SHP77 (cell line): Measurements from ENCODE around the gene ILF3.
A peak's percentile ranks its signal among the peaks of the same experiment; 100 is the strongest.
"Not testable (repeated sequence)": the region's sequence is repeated elsewhere in the genome, so short reads cannot be mapped to it uniquely, and the experiment has no call there.

Experiments
- DNase-seq, 2 experiments: peaks; one replicate each; lab custom pipeline; 2025; lab: John Stamatoyannopoulos, UW

The ILF3 gene

GRCh38 chr19:10675214-10675613 is 21.1 kb downstream of the ILF3 start:
- not testable (repeated sequence) for DNase-seq

- DNase-seq, result no peak
Measured at GRCh38 chr19:10677751-10678150, 23.6 kb downstream of the ILF3 start.

- DNase-seq, result no peak
Measured at GRCh38 chr19:10678813-10679212, 24.7 kb downstream of the ILF3 start.

- DNase-seq, result no peak
Measured at GRCh38 chr19:10679743-10680142, 25.6 kb downstream of the ILF3 start.

GRCh38 chr19:10680545-10681135 is 26.5 kb downstream of the ILF3 start:
- no peak for DNase-seq

- no peak for DNase-seq
Measured at GRCh38 chr19:10681658-10682057, 27.5 kb downstream of the ILF3 start.

- no peak for DNase-seq
Measured at GRCh38 chr19:10682397-10683063, 28.4 kb downstream of the ILF3 start.

GRCh38 chr19:10683064-10683426 is 28.9 kb downstream of the ILF3 start:
- DNase-seq, result no peak

- no peak for DNase-seq
Measured at GRCh38 chr19:10683582-10683981, 29.4 kb downstream of the ILF3 start.

- DNase-seq, result no peak
Measured at GRCh38 chr19:10685210-10685609, 31.1 kb downstream of the ILF3 start.

- DNase-seq, result no peak
Measured at GRCh38 chr19:10686193-10686592, 32.0 kb downstream of the ILF3 start.

- no peak for DNase-seq
Measured at GRCh38 chr19:10686661-10687517, 32.7 kb downstream of the ILF3 start.

GRCh38 chr19:10687518-10688288 is 33.6 kb downstream of the ILF3 start:
- no peak for DNase-seq

- no peak for DNase-seq
Measured at GRCh38 chr19:10688545-10689280, 34.6 kb downstream of the ILF3 start.

- DNase-seq, result no peak
Measured at GRCh38 chr19:10690341-10690781, 36.2 kb downstream of the ILF3 start.

- DNase-seq, result no peak
Measured at GRCh38 chr19:10691178-10691881, 37.2 kb downstream of the ILF3 start.

GRCh38 chr19:10691883-10692282 is 37.7 kb downstream of the ILF3 start:
- DNase-seq, result no peak

GRCh38 chr19:10692673-10693264 is 38.6 kb downstream of the ILF3 start:
- no peak for DNase-seq

- peak; percentile 45 to 64 for DNase-seq
Measured at GRCh38 chr19:10694706-10695307, 40.7 kb downstream of the ILF3 start.
